ENCODE data around the gene FAM133A. TPM values are rescaled to one million over a fixed set of nuclear protein-coding genes. Genes with fewer than 3 reads are reported as not detected.

Gene FAM133A
- total and polyA plus RNA-seq, 2 of the 13 experiments (the other 11 are each of a cell fraction or from before 2014, with no cell fraction given): not detected

DNA sequence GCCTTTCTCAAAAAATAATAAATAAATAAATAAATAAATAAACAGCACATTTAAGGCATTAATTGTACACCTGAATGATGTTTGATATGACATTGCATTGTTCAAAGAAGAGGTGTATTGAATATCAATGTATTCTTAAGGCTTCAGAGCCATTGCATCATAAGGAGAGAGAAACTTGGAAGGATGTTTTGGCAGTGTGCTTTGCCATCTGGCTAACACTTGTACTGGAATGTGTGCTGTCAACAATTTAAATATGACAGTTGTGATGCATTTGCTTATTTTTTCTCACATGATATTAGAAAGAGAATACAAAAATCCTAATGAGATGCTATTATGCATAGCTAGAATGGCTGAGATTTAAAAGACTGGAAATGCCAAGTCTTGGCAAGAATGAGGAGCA is 67.8 kb downstream of the FAM133A start:
- Histone ChIP-seq H3K36me3 (replicated peaks in 1 of 2; ENCODE audit: control insufficient read depth in 1 of 2, insufficient read depth in 2 of 2, low read length in 2 of 2) (no peaks in the 10 kb centered on the region), H3K4me2 (ENCODE audit: low read depth, low read length) (no peak overlapping the region), H3K9ac (ENCODE audit: insufficient read depth, low read depth, low read length) (no peak overlapping the region), H3K4me3 (replicated peaks in 1 of 3; ENCODE audit: insufficient read depth in 1 of 3, low read depth in 2 of 3, low read length in 3 of 3) (no peak overlapping the region), H3K4me1 (ENCODE audit: insufficient read depth, low read length) (no peaks in the 10 kb centered on the region), H2AFZ (ENCODE audit: low read length) (no peak overlapping the region), H3K27me3 (ENCODE audit: control insufficient read depth in 1 of 2, insufficient read depth in 2 of 2, low read length in 2 of 2) (no peaks in the 10 kb centered on the region), H3K79me2 (ENCODE audit: insufficient read depth, low read length) (no peaks in the 10 kb centered on the region), H3K9me3 (ENCODE audit: low read length) (no peaks in the 10 kb centered on the region), H4K20me1 (ENCODE audit: insufficient read depth, low read length) (no peaks in the 10 kb centered on the region), H3K27ac (ENCODE audit: extremely low read length, insufficient read depth, low read length) (no peak overlapping the region)
- no peak for TF ChIP-seq DPF2 (CRISPR knock-in tag; IDR thresholded peaks at IDR 0.05; ENCODE audit: borderline replicate concordance, low read depth)
- TF ChIP-seq, protein P1, sequence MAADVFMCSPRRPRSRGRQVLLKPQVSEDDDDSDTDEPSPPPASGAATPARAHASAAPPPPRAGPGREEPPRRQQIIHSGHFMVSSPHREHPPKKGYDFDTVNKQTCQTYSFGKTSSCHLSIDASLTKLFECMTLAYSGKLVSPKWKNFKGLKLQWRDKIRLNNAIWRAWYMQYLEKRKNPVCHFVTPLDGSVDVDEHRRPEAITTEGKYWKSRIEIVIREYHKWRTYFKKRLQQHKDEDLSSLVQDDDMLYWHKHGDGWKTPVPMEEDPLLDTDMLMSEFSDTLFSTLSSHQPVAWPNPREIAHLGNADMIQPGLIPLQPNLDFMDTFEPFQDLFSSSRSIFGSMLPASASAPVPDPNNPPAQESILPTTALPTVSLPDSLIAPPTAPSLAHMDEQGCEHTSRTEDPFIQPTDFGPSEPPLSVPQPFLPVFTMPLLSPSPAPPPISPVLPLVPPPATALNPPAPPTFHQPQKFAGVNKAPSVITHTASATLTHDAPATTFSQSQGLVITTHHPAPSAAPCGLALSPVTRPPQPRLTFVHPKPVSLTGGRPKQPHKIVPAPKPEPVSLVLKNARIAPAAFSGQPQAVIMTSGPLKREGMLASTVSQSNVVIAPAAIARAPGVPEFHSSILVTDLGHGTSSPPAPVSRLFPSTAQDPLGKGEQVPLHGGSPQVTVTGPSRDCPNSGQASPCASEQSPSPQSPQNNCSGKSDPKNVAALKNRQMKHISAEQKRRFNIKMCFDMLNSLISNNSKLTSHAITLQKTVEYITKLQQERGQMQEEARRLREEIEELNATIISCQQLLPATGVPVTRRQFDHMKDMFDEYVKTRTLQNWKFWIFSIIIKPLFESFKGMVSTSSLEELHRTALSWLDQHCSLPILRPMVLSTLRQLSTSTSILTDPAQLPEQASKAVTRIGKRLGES (CRISPR knock-in tag; IDR thresholded peaks at IDR 0.05; ENCODE audit: borderline replicate concordance): no peak
- TF ChIP-seq, protein P2, sequence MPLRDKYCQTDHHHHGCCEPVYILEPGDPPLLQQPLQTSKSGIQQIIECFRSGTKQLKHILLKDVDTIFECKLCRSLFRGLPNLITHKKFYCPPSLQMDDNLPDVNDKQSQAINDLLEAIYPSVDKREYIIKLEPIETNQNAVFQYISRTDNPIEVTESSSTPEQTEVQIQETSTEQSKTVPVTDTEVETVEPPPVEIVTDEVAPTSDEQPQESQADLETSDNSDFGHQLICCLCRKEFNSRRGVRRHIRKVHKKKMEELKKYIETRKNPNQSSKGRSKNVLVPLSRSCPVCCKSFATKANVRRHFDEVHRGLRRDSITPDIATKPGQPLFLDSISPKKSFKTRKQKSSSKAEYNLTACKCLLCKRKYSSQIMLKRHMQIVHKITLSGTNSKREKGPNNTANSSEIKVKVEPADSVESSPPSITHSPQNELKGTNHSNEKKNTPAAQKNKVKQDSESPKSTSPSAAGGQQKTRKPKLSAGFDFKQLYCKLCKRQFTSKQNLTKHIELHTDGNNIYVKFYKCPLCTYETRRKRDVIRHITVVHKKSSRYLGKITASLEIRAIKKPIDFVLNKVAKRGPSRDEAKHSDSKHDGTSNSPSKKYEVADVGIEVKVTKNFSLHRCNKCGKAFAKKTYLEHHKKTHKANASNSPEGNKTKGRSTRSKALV (CRISPR knock-in tag; IDR thresholded peaks at IDR 0.05): no peak
- TF ChIP-seq SETDB1 (CRISPR knock-in tag; IDR thresholded peaks at IDR 0.05; ENCODE audit: borderline replicate concordance): no peak
- no peak for TF ChIP-seq GLI4 (CRISPR knock-in tag; IDR thresholded peaks at IDR 0.05; ENCODE audit: borderline replicate concordance)
- TF ChIP-seq ZNF879 (CRISPR knock-in tag; IDR thresholded peaks at IDR 0.05): no peak
- no peak for TF ChIP-seq SP2 (CRISPR knock-in tag; IDR thresholded peaks at IDR 0.05)
- no peak for TF ChIP-seq ZNF552 (CRISPR knock-in tag; IDR thresholded peaks at IDR 0.05; ENCODE audit: borderline replicate concordance)
- TF ChIP-seq, protein P3, sequence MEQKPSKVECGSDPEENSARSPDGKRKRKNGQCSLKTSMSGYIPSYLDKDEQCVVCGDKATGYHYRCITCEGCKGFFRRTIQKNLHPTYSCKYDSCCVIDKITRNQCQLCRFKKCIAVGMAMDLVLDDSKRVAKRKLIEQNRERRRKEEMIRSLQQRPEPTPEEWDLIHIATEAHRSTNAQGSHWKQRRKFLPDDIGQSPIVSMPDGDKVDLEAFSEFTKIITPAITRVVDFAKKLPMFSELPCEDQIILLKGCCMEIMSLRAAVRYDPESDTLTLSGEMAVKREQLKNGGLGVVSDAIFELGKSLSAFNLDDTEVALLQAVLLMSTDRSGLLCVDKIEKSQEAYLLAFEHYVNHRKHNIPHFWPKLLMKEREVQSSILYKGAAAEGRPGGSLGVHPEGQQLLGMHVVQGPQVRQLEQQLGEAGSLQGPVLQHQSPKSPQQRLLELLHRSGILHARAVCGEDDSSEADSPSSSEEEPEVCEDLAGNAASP (CRISPR knock-in tag; IDR thresholded peaks at IDR 0.05; ENCODE audit: borderline replicate concordance): no peak
- TF ChIP-seq PPARG (CRISPR knock-in tag; conservative IDR thresholded peaks at IDR 0.05): no peak
- TF ChIP-seq RXRA (CRISPR knock-in tag; IDR thresholded peaks at IDR 0.05): no peak
- in situ Hi-C loops (cut with HindIII; ENCODE audit: extremely low pct_ligation_motif_present, low pct_unique_long_range_greater_than_20kb): no loop called here
- ChIA-PET POLR2A (no interaction called here), CTCF (ENCODE audit: low intra/inter-chr PET ratio, low total read pairs) (no interaction called here)
- intact Hi-C loops (cut with micrococcal nuclease; ENCODE audit: unreplicated experiment): no loop called here
- DNase-seq (ENCODE audit: low spot score) (no peak), FAIRE-seq (no peak), ATAC-seq (no peak)
- BruUV-seq (replicated peaks): no TSS peak
